HUES6 (cell line): ENCODE measurements around the gene ZSCAN21.
A peak's percentile ranks its signal among the peaks of the same experiment; 100 is the strongest.

Experiments
- H3K27ac ChIP-seq: 2 replicates; pipeline ENCODE4 v1.7.0; 2013; ENCODE audit warnings: low read depth, mild to moderate bottlenecking, low read length, inconsistent platforms
- H3K27me3 ChIP-seq: 2 replicates; pipeline ENCODE4 v1.6.1; 2013; ENCODE audit warnings: low read length; ENCODE audit not compliant: control insufficient read depth, insufficient read depth
- H3K36me3 ChIP-seq: 2 replicates; pipeline ENCODE4 v1.6.1; 2013; ENCODE audit warnings: low read length; ENCODE audit not compliant: control insufficient read depth, insufficient read depth
- H3K4me1 ChIP-seq: 2 replicates; pipeline ENCODE4 v1.6.1; 2013; ENCODE audit warnings: low read length; ENCODE audit not compliant: control insufficient read depth, insufficient read depth
- H3K4me3 ChIP-seq: 2 replicates; pipeline ENCODE4 v1.5.1; 2013; ENCODE audit warnings: low read depth, low read length
- H3K9ac ChIP-seq: one replicate; pipeline ENCODE4 v1.6.1; 2013; ENCODE audit warnings: mild to moderate bottlenecking, low read length
- H3K9me3 ChIP-seq: 2 replicates; pipeline ENCODE4 v1.6.1; 2013; ENCODE audit warnings: low read depth, low read length; ENCODE audit not compliant: control insufficient read depth, insufficient read depth

The ZSCAN21 gene

GRCh38 chr7:100077205-100077604, 27.6 kb downstream of the ZSCAN21 start:
- no peaks in the 10 kb centered on the region for H3K27me3 ChIP-seq
- H3K9ac ChIP-seq: no peak overlapping the region
- H3K36me3 ChIP-seq: peaks cover 79% of the 10 kb centered on the region

DNA sequence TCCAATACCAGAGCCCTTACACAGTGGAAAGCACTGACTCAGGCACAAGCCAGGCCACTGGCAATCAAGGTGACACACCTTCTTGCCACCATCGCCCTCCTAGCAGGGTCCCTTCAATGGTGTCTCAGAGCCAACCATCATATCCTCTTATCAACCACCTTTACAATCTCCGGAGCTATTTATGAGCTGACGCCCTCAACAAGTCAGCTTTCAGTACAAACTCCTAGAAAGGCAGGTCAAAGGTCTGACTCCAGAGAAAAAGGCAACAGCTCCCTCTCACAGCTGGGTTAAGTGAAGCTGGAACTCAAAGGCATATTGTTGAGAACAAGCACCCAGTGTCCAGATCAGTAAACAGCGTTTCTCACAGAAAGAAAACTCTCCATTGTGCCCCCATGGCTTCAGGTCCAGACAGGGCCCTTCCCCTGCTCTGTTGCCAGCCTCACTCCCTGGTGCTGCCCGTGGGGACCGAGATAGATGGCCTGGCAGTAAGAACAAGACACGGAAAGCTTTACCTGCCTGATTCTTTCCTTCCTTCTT, 29.5 kb downstream of the ZSCAN21 start:
- H3K36me3 ChIP-seq: peaks cover 60% of the 10 kb centered on the region
- H3K4me1 ChIP-seq: peaks cover 13% of the 10 kb centered on the region
- H3K9me3 ChIP-seq: peaks cover 20% of the 10 kb centered on the region
- H3K9ac ChIP-seq: no peak overlapping the region
- no peaks in the 10 kb centered on the region for H3K27me3 ChIP-seq
- H3K27ac ChIP-seq: no peak overlapping the region
- H3K4me3 ChIP-seq: no peak overlapping the region

More at GRCh38 chr7:100077205-100077604, 27.6 kb downstream of the ZSCAN21 start:
- H3K4me3 ChIP-seq: no peak overlapping the region
- H3K4me1 ChIP-seq: peaks cover 4% of the 10 kb centered on the region; the same call in 1 of the 2 replicates
- peaks cover 37% of the 10 kb centered on the region for H3K9me3 ChIP-seq
- no peak overlapping the region for H3K27ac ChIP-seq

GRCh38 chr7:100080907-100081534, 31.4 kb downstream of the ZSCAN21 start:
- peak overlapping the region; percentile 94 for H3K4me3 ChIP-seq
- peaks cover 41% of the 10 kb centered on the region for H3K36me3 ChIP-seq
- H3K4me1 ChIP-seq: peaks cover 13% of the 10 kb centered on the region
- peaks cover 4% of the 10 kb centered on the region; the same call in 1 of the 2 replicates for H3K9me3 ChIP-seq
- peak overlapping the region; percentile 97 for H3K9ac ChIP-seq
- no peaks in the 10 kb centered on the region for H3K27me3 ChIP-seq
- H3K27ac ChIP-seq: peak overlapping the region; percentile 86

DNA sequence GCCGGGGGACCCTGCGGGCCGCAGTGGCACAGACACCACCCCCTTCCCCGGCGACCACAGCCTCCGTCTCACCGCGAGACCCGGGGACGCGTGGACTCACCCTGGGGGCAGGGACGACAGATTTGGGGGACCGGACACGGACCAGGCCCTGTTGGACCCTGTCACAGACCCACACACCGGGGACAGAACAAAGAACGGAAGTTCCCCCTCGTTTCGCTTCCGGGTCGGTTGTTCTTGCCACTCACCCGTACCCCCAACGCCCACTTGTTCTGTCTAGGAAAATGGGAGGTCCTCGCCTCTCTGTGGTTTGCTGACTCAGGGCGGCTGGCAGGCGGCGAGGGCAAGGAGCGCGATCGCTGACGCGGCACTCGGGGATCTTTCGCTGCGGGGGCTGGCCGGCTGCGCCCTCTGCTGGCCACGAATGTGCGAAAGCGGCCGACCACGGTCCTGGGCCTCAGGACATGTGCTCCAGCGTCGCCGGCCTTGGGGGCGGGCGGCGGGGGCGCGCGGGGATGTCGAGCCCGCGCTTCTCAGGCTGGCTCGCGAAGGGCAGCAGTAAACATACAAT, 32.0 kb downstream of the ZSCAN21 start, which contains the start of gene ZNF3:
Gene ZNF3 (minus strand): TSS at position 189 of the 568 bp plus-strand sequence. CDS start 4,366 bp downstream, outside the sequence.
- H3K9ac ChIP-seq: peak within 1 kb of the TSS; percentile 97
- H3K36me3 ChIP-seq: peaks cover 35% of the 10 kb centered on the region
- peaks cover 4% of the 10 kb centered on the region; the same call in 1 of the 2 replicates for H3K9me3 ChIP-seq
- peak within 1 kb of the TSS; percentile 94 for H3K4me3 ChIP-seq
- no peaks in the 10 kb centered on the region for H3K27me3 ChIP-seq
- peaks cover 13% of the 10 kb centered on the region for H3K4me1 ChIP-seq
- H3K27ac ChIP-seq: peak within 1 kb of the TSS; percentile 86

DNA sequence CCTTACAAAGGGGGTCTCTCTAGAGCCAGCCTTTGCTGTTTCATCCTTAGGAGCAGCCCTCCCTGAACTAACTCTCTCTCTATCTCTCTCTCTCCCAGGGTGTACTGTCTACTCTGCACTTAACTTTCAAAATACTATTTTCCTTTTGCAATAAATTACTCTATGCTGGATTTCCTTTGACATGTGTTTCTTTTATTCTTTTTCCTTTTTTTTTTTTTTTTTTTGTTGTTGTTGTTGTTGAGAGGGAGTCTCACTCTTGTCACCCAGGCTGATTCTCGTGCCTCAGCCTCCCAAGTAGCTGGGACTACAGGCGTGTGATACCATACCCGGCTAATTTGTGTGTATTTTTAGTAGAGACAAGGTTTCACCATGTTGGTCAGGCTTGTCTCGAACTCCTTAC, 33.4 kb downstream of the ZSCAN21 start:
- no peak overlapping the region for H3K27ac ChIP-seq
- H3K9ac ChIP-seq: no peak overlapping the region
- H3K27me3 ChIP-seq: no peaks in the 10 kb centered on the region
- H3K9me3 ChIP-seq: no peaks in the 10 kb centered on the region
- peaks cover 13% of the 10 kb centered on the region for H3K4me1 ChIP-seq
- peaks cover 21% of the 10 kb centered on the region for H3K36me3 ChIP-seq
- H3K4me3 ChIP-seq: peak overlapping the region; percentile 57; the same call in 1 of the 2 replicates

DNA sequence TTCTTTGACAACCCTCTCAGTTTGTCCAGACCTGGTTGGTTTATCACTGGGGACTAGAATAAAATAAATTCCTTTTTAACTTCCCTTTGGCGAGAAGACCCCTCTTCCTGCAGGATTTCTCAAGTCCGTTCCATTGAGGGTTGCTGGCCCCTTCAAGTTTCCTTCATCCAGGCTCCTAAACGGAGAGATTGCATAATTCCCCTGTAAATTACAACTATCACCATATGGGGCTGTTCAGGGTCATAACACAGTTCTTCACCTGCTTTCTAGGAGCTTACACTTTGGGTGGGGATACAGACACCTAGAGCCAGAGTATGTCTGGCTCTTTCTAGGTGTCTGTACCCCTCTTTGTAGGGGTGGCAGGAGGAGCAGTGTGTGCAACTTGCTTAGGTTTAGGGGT, 35.9 kb downstream of the ZSCAN21 start:
- Histone ChIP-seq H3K27me3 (no peaks in the 10 kb centered on the region), H3K9ac (no peak overlapping the region), H3K4me1 (peaks cover 19% of the 10 kb centered on the region), H3K4me3 (no peak overlapping the region), H3K9me3 (no peaks in the 10 kb centered on the region), H3K27ac (no peak overlapping the region), H3K36me3 (peaks cover 3% of the 10 kb centered on the region)

GRCh38 chr7:100087055-100087750, 37.6 kb downstream of the ZSCAN21 start:
- H3K9me3 ChIP-seq: no peaks in the 10 kb centered on the region
- peaks cover 20% of the 10 kb centered on the region for H3K36me3 ChIP-seq
- H3K4me3 ChIP-seq: no peak overlapping the region
- peak overlapping the region; percentile 29; the same call in 1 of the 2 replicates for H3K27ac ChIP-seq
- no peaks in the 10 kb centered on the region for H3K27me3 ChIP-seq
- H3K9ac ChIP-seq: peak overlapping the region; percentile 34
- H3K4me1 ChIP-seq: peaks cover 19% of the 10 kb centered on the region

DNA sequence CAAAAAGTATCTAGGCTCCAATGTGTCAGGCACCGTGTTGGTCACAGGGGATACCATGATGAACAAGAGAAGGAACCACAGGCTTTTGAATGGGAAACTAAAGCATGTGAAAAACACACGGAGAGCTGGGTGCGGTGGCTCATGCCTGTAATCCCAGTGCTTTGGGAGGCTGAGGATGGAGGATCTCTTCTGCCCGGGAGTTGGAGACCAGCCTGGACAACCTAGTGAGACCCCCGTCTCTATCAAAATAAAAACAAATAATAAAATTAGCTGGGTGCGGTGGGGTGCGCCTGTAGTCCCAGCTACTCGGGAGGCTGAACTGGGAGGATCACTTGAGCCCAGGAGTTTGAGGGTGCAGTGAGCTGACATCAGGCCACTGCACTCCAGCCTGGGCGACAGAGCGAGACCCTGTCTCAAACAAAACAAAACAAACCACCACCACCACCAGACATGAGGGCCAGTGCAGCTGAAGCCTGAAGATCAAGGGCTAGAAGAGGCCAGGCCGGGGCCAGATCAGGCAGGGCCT, 38.6 kb downstream of the ZSCAN21 start:
- Histone ChIP-seq H3K27me3 (no peaks in the 10 kb centered on the region), H3K36me3 (peaks cover 29% of the 10 kb centered on the region)

DNA sequence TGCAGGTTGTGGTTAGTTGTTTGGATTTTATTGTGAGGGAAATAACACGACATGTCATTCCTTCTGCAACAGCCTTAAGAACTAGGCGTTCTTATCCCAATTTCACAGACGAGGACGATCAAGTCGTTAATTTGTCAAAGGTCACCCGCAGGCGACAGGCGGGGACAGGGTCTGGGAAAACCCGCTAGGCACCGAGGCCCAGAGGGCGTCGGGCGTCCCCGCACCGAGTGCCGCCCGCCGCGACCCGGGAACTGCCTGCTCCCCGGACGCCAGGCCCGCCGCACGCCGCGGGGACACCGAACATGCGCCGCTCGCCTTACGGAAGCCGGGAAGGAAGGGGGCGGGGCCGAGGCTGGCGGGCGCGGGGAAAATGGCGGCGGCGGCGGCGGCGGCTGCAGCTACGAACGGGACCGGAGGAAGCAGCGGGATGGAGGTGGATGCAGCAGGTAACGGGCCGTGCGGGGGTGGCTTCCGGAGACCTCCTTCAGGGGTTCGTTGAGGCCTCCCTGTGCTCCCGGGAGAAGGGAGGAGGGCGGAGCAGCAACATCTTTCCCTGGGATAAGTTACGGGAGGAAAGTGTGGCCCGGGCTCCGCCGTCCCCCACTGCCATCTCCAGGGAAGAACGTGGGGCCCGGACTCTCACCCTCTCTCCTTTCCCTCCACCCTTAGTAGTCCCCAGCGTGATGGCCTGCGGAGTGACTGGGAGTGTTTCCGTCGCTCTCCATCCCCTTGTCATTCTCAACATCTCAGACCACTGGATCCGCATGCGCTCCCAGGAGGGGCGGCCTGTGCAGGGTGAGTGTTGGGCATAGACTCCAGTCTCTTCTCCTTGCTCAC, 39.3 kb downstream of the ZSCAN21 start, which contains the start of gene COPS6:
Gene COPS6 (plus strand): TSS at position 349 of the 837 bp plus-strand sequence. CDS start 22 bp downstream, at position 371.
- peak within 1 kb of the TSS; percentile 84 for H3K4me3 ChIP-seq
- H3K4me1 ChIP-seq: peaks cover 10% of the 10 kb centered on the region; the same call in 1 of the 2 replicates
- peak within 1 kb of the TSS; percentile 82 for H3K27ac ChIP-seq
- no peaks in the 10 kb centered on the region for H3K9me3 ChIP-seq
- no peaks in the 10 kb centered on the region for H3K27me3 ChIP-seq
- peaks cover 36% of the 10 kb centered on the region for H3K36me3 ChIP-seq
- H3K9ac ChIP-seq: peak within 1 kb of the TSS; percentile 97

More for the DNA sequence above, 38.6 kb downstream of the ZSCAN21 start:
- H3K9me3 ChIP-seq: no peaks in the 10 kb centered on the region
- H3K9ac ChIP-seq: peak overlapping the region; percentile 97
- peak overlapping the region; percentile 82 for H3K27ac ChIP-seq
- H3K4me3 ChIP-seq: peak overlapping the region; percentile 84
- H3K4me1 ChIP-seq: peaks cover 14% of the 10 kb centered on the region
